Muscle of leg (tissue), 11 donors: ENCODE data around the gene GTF2F2. TPM values are rescaled to one million over a fixed set of nuclear protein-coding genes. Genes with fewer than 3 reads are reported as not detected.

ENCODE experiments used
- DNase-seq: peaks from one replicate; pipeline ENCODE4 v3.0.0; 2013
- H3K27ac ChIP-seq: one replicate; pipeline ENCODE4 v1.5.1; 2013; ENCODE audit warnings: mild to moderate bottlenecking, low read length, control low read depth
- H3K27me3 ChIP-seq: one replicate; pipeline ENCODE4 v1.6.1; 2013; ENCODE audit warnings: low read length; ENCODE audit not compliant: control insufficient read depth, insufficient read depth
- H3K36me3 ChIP-seq: one replicate; pipeline ENCODE4 v1.6.1; 2013; ENCODE audit warnings: low read length; ENCODE audit not compliant: control insufficient read depth, insufficient read depth
- H3K4me1 ChIP-seq: one replicate; pipeline ENCODE4 v1.6.1; 2013; ENCODE audit warnings: low read length; ENCODE audit not compliant: control insufficient read depth, insufficient read depth
- H3K4me3 ChIP-seq: one replicate; pipeline ENCODE4 v1.5.1; 2013; ENCODE audit warnings: low read length, control low read depth
- H3K9me3 ChIP-seq: replicated peaks from 2 replicates; pipeline ENCODE4 v1.6.1; 2013; ENCODE audit warnings: low read depth, low read length; ENCODE audit not compliant: control insufficient read depth
- WGBS: methylation state at CpG from one replicate; pipeline ENCODE4 v1.1.5; 2013; ENCODE audit warnings: missing lambda C conversion rate; ENCODE audit not compliant: insufficient coverage; 5-methylcytosine and 5-hydroxymethylcytosine counted together
- polyA plus RNA-seq, 8 donors: library from polyadenylated mRNA; unstranded; fragments of 120-200 nt; gene quantifications; one replicate each; pipeline versions ENCODE4 v1.2.1 to v1.2.3, GENCODE V29; 2013; ENCODE audit warnings: inconsistent platforms in 1 of 8, low replicate concordance in 1 of 8; ENCODE audit not compliant: insufficient read length in 8 of 8, insufficient read depth in 1 of 8
- total RNA-seq: library from RNA; stranded (reverse); fragments of 120-200 nt; gene quantifications from one replicate; pipeline ENCODE4 v1.2.4, GENCODE V29; 2013

Gene GTF2F2
- total and polyA plus RNA-seq, 9 donors: 18.1 to 21.9 (median 19.3) TPM

- WGBS: no CpG with 5 or more reads among the region's 1 CpG
- Histone ChIP-seq H3K27ac (no peak overlapping the region), H3K4me3 (no peak overlapping the region), H3K27me3 (no peaks in the 10 kb centered on the region), H3K36me3 (peaks cover 14% of the 10 kb centered on the region), H3K4me1 (no peaks in the 10 kb centered on the region), H3K9me3 (no peaks in the 10 kb centered on the region)
- DNase-seq: no peak
Measured at GRCh38 chr13:45141369-45141768, 21.1 kb downstream of the GTF2F2 start.

DNA sequence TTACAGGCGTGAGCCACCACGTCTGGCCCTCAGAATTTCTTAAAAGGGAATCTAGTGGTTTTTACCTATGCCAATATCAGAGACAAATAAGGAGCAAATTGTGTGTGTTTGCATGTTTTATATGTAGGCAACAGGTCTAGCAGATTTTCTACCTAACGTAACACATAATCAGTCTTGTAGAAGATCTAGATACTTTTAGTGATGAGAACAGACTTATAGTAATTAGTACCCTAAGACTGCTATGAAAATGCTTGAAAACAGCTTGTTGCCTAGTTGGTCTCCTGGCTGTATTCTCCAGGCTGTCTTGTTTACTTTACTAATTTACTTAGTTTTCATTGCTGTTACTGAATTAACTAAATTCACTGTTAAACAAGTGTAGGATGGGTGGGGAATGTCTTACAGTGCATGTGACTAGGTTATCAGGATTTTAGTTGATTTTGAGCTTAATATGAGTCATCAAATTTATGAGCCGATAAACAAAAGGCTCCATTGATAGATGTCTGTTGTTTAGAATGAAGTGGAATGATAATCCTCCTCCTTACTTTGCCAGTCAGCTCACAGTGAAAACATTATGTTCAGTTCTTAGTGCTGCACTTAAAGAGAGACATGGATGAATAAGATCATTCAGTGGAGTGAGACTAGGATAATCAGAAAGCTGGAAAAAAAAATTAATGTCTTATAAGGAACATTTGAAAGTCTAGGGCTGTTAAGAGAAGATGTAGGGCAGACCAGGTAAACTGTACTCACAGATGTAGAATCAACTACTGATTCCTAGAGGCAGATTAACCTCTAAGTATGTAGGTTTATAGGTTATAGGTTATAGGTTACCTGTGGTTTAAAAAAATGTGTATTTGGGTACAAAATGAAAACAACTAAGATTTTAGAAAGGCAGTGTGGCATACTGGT is 22.4 kb downstream of the GTF2F2 start:
- Histone ChIP-seq H3K9me3 (no peaks in the 10 kb centered on the region), H3K4me1 (no peaks in the 10 kb centered on the region), H3K27me3 (no peaks in the 10 kb centered on the region), H3K4me3 (no peak overlapping the region), H3K36me3 (peaks cover 12% of the 10 kb centered on the region), H3K27ac (no peak overlapping the region)
- DNase-seq: no peak
- 80% methylated on average over 1 of the region's 4 CpGs for WGBS

DNA sequence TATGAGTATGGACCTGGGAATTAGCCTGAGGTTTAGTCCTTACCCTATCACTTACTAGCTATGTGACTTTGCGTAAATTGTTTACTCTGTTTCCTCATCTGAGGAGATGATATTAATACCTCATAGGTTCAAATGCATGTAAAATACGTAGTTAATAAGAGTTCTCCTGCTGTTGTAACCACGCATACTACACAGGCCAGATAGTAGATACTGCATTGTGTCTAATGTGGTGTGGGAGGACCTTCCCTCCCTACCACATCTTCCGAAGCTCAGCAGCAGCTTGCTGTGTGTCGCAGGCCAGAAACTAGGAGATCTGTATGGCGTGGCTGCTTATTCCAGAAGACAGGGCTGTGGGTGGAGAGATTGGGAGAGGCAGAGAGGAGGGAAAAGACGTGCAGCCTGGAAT is 23.0 kb downstream of the GTF2F2 start:
- no peak overlapping the region for H3K27ac ChIP-seq
- no peaks in the 10 kb centered on the region for H3K27me3 ChIP-seq
- DNase-seq: no peak
- no peak overlapping the region for H3K4me3 ChIP-seq
- H3K9me3 ChIP-seq: no peaks in the 10 kb centered on the region
- 63% methylated on average over 2 of the region's 7 CpGs for WGBS
- H3K36me3 ChIP-seq: peaks cover 11% of the 10 kb centered on the region
- H3K4me1 ChIP-seq: no peaks in the 10 kb centered on the region

DNA sequence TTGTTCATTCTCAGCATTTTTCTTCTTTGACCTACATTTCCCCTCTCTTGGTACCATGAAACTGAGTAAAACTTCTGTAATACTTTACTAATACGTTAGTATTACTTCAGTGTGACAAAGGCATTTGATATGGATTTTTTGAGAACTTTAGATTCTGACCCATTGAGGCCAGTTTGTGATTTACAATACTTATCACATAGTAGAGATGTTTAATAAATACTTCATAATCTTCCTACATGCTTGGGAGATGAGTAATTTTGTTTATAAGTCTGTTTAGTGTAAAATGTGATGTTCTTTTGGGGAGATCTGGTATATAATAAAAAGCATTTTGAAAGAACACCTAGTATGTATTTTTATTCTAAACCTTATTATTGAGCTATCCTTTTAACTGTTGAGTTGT is 29.7 kb downstream of the GTF2F2 start:
- Histone ChIP-seq H3K27ac (no peak overlapping the region), H3K36me3 (no peaks in the 10 kb centered on the region), H3K27me3 (no peaks in the 10 kb centered on the region), H3K4me1 (no peaks in the 10 kb centered on the region), H3K9me3 (no peaks in the 10 kb centered on the region), H3K4me3 (no peak overlapping the region)
- WGBS: no CpG with 5 or more reads among the region's 1 CpG
- no peak for DNase-seq

GRCh38 chr13:45156565-45157361 is 36.5 kb downstream of the GTF2F2 start:
- 85% methylated on average over 5 of the region's 7 CpGs for WGBS
- H3K27me3 ChIP-seq: no peaks in the 10 kb centered on the region
- H3K4me1 ChIP-seq: no peaks in the 10 kb centered on the region
- no peak overlapping the region for H3K27ac ChIP-seq
- no peak overlapping the region for H3K4me3 ChIP-seq
- peaks cover 2% of the 10 kb centered on the region for H3K36me3 ChIP-seq
- no peaks in the 10 kb centered on the region for H3K9me3 ChIP-seq
- DNase-seq: no peak

DNA sequence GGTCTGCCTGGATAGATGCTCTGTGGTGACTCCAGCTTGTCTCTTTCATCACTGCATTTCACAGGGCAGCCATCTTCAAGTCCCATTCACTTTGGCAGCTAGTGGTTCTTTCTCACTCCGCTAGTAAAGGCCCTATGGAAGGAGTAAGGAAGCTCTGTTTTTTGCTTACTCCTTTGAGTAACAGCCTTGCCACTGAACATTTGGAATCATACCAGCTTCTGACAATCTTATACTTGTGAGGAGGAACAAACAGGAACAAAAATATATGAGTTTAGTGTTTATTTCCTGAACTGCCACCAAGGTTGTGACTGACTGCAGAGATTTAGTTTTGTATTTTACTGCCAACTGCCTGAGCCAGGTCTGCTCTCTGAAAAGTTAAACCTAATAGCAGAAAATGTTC is 41.9 kb downstream of the GTF2F2 start:
- H3K4me1 ChIP-seq: no peaks in the 10 kb centered on the region
- no peak overlapping the region for H3K27ac ChIP-seq
- H3K9me3 ChIP-seq: no peaks in the 10 kb centered on the region
- no CpG with 5 or more reads among the region's 1 CpG for WGBS
- no peaks in the 10 kb centered on the region for H3K27me3 ChIP-seq
- H3K36me3 ChIP-seq: no peaks in the 10 kb centered on the region
- peak; percentile 33 for DNase-seq
- no peak overlapping the region for H3K4me3 ChIP-seq

- no CpG with 5 or more reads among the region's 1 CpG for WGBS
- DNase-seq: no peak
- Histone ChIP-seq H3K27me3 (no peaks in the 10 kb centered on the region), H3K4me3 (no peak overlapping the region), H3K27ac (no peak overlapping the region), H3K4me1 (no peaks in the 10 kb centered on the region), H3K36me3 (no peaks in the 10 kb centered on the region), H3K9me3 (no peaks in the 10 kb centered on the region)
Measured at GRCh38 chr13:45162821-45163220, 42.5 kb downstream of the GTF2F2 start.

GRCh38 chr13:45166858-45167257 is 46.5 kb downstream of the GTF2F2 start:
- H3K36me3 ChIP-seq: peaks cover 3% of the 10 kb centered on the region
- no peaks in the 10 kb centered on the region for H3K27me3 ChIP-seq
- no peaks in the 10 kb centered on the region for H3K9me3 ChIP-seq
- WGBS: no CpG with 5 or more reads among the region's 3 CpGs
- no peaks in the 10 kb centered on the region for H3K4me1 ChIP-seq
- H3K27ac ChIP-seq: no peak overlapping the region
- no peak for DNase-seq
- no peak overlapping the region for H3K4me3 ChIP-seq

GRCh38 chr13:45167611-45168554 is 47.6 kb downstream of the GTF2F2 start:
- H3K4me3 ChIP-seq: no peak overlapping the region
- 90% methylated on average over 8 of the region's 12 CpGs for WGBS
- H3K27ac ChIP-seq: no peak overlapping the region
- peaks cover 3% of the 10 kb centered on the region for H3K36me3 ChIP-seq
- no peak for DNase-seq
- H3K27me3 ChIP-seq: no peaks in the 10 kb centered on the region
- H3K4me1 ChIP-seq: no peaks in the 10 kb centered on the region
- no peaks in the 10 kb centered on the region for H3K9me3 ChIP-seq
